NT2/D1 (cell line): ENCODE measurements around the gene SMCO4.

ENCODE experiments used
- DNase-seq: peaks from one replicate; pipeline ENCODE4 v3.0.0-alpha.2; 2011; ENCODE audit warnings: low read depth, low spot score
- H3K27me3 ChIP-seq: 2 replicates; pipeline ENCODE4 v1.6.0; 2011; ENCODE audit warnings: mild to moderate bottlenecking; ENCODE audit not compliant: insufficient read length, insufficient read depth
- H3K36me3 ChIP-seq: 2 replicates; pipeline ENCODE4 v1.6.1; 2011; ENCODE audit warnings: mild to moderate bottlenecking, low read length, mixed read lengths; ENCODE audit not compliant: insufficient read depth, insufficient read length
- H3K4me1 ChIP-seq: 2 replicates; pipeline ENCODE4 v1.5.1; 2011; ENCODE audit not compliant: insufficient read depth, insufficient read length
- H3K4me3 ChIP-seq: 2 replicates; pipeline ENCODE4 v1.5.1; 2011; ENCODE audit warnings: low read depth; ENCODE audit not compliant: insufficient read length
- H3K9ac ChIP-seq: 2 replicates; pipeline ENCODE4 v1.6.0; 2011; ENCODE audit warnings: low read depth; ENCODE audit not compliant: insufficient read length
- H3K9me3 ChIP-seq: 2 replicates; pipeline ENCODE4 v1.5.1; 2011; ENCODE audit warnings: mild to moderate bottlenecking, low read length; ENCODE audit not compliant: insufficient read depth
- SUZ12 ChIP-seq: IDR thresholded peaks from 2 replicates; pipeline ENCODE4 v1.6.1; 2011; ENCODE audit not compliant: insufficient read length, insufficient read depth; ENCODE audit errors: extremely low read depth
- YY1 ChIP-seq: IDR thresholded peaks from 2 replicates; pipeline ENCODE4 v1.6.1; 2011; ENCODE audit not compliant: insufficient read length, insufficient read depth
- ZNF274 ChIP-seq: IDR thresholded peaks from 2 replicates; pipeline ENCODE4 v1.6.1; 2011; ENCODE audit warnings: mild to moderate bottlenecking, low read depth, low read length

Gene SMCO4

DNA sequence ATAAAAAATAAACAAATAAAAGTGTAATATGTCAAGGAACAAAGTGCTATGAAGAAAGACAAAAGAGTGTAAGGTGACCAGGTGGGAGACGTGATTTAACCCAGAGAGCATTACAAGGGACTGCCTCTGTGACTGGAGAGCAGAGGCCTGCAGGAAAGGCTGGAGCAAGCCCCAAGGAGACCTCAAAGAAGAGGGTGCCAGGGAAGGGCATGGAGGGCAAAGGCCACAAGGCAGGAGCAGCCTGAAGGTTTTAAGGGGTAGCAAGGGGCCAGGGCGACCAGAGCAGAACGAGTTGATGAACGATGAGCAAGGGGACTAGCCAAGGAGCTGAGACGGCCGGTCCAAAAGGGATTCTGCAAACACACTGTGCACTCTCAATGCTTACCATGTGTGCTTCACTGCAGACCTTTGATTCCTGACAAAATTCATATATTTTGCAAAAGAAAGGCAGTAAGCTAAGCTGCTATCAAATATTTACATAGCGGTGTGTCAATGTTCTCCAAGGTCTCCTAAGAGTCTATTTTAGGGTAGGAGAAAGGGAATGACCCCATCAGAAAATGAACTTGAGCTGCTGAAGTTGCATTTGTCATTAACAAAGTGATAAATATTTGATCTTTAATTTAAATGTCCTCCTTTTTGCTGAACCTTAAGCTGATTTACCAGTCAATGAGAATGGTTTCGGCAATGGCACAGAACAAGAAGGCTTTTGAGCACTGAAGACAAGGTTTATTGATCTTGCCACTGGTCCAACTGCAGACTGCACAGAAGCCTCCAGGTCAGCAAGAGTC is 50.5 kb downstream of the SMCO4 start:
- Histone ChIP-seq H3K4me1 (peaks cover 2% of the 10 kb centered on the region), H3K9me3 (no peaks in the 10 kb centered on the region), H3K27me3 (no peaks in the 10 kb centered on the region), H3K36me3 (peaks cover 32% of the 10 kb centered on the region), H3K9ac (no peak overlapping the region), H3K4me3 (no peak overlapping the region)
- DNase-seq, result no peak
- TF ChIP-seq YY1, result no peak

DNA sequence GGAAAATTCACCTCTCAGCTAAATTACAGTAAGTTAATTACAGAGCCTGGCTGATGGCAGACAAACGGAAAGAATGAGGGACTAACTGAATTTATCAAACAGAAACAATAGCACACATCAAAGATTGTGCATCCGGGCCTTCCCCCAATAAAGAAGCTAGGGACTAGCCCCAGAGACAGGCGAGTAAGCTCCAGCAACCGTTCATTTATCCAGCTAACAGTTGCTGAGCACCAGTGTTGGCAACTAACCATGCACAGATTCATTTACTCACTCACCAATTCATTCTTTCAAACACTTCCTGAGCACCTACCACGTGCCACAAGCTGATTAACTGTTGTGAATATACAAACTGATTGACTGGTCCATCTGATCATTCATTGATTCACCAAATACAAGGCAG is 51.2 kb downstream of the SMCO4 start:
- DNase-seq, result no peak
- H3K9ac ChIP-seq, result no peak overlapping the region
- TF ChIP-seq YY1 (no peak), ZNF274 (no peak), SUZ12 (no peak)
- H3K9me3 ChIP-seq, result no peaks in the 10 kb centered on the region
- H3K4me1 ChIP-seq, result peaks cover 2% of the 10 kb centered on the region
- no peaks in the 10 kb centered on the region for H3K27me3 ChIP-seq
- no peak overlapping the region for H3K4me3 ChIP-seq
- peaks cover 28% of the 10 kb centered on the region for H3K36me3 ChIP-seq

DNA sequence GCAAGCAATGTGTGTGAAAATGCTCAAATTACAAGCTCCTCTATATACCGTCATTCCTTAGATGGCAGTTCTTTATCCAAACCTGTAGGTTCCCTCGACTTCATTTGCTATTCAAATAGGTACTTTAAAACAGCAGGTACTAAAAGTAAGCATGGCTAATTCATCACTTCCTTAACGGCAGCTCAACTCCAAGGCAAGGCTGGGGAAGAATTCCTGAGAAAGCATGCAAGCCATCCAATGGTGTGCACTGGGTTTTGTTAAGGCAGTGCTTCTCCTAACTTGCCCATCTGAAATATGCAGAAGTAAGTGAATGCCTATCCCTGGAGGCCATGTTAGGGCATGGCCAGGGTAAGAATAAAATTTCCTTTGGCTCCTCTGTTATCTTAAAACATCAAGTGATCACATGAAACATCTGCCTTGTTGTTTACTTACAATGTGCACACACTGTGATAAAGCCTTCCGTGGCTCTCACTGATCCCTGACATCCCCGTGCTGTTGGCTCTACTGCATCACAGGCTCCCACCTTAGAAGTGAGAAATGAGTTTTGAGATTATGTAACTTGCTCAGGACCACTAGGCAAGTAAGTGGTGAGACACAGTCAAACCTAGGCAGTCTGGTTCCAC is 52.1 kb downstream of the SMCO4 start:
- DNase-seq, result peak; percentile 67
- TF ChIP-seq ZNF274, result no peak
- no peak for TF ChIP-seq YY1
- TF ChIP-seq SUZ12, result no peak
- Histone ChIP-seq H3K9me3 (no peaks in the 10 kb centered on the region), H3K4me1 (peaks cover 2% of the 10 kb centered on the region), H3K36me3 (peaks cover 26% of the 10 kb centered on the region), H3K27me3 (no peaks in the 10 kb centered on the region), H3K9ac (no peak overlapping the region), H3K4me3 (no peak overlapping the region)

DNA sequence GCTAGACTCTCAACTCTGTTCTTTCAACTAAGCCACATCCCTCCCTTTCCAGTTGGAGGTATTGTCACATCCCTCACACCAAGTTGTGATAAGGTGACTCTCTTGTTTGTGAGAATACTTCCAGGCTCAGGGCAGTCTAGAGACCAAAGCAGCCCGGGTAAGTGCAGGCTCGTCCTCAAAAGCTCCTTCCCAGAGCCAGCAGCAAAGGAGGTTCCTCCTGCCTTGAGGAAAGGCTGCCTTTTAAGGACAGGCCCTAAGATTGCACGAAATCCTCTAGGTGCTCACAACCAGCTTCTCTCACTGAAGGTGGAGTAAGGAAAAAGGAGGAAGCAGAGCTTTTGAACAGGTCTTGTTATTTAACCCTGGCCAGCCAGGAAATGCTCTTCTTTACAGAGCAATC is 53.4 kb downstream of the SMCO4 start:
- TF ChIP-seq SUZ12 (no peak), YY1 (no peak), ZNF274 (no peak)
- Histone ChIP-seq H3K9me3 (no peaks in the 10 kb centered on the region), H3K27me3 (no peaks in the 10 kb centered on the region), H3K4me1 (peaks cover 2% of the 10 kb centered on the region), H3K36me3 (peaks cover 26% of the 10 kb centered on the region), H3K4me3 (no peak overlapping the region), H3K9ac (no peak overlapping the region)
- no peak for DNase-seq

GRCh38 chr11:93487032-93487483 is 56.1 kb downstream of the SMCO4 start:
- Histone ChIP-seq H3K36me3 (peaks cover 26% of the 10 kb centered on the region), H3K9me3 (no peaks in the 10 kb centered on the region), H3K4me3 (no peak overlapping the region), H3K4me1 (peaks cover 2% of the 10 kb centered on the region), H3K9ac (no peak overlapping the region), H3K27me3 (no peaks in the 10 kb centered on the region)
- no peak for DNase-seq
- TF ChIP-seq YY1 (no peak), SUZ12 (no peak), ZNF274 (no peak)

- no peak for TF ChIP-seq ZNF274
- no peak for TF ChIP-seq SUZ12
- no peak for TF ChIP-seq YY1
- Histone ChIP-seq H3K4me3 (no peak overlapping the region), H3K9me3 (no peaks in the 10 kb centered on the region), H3K4me1 (no peaks in the 10 kb centered on the region), H3K9ac (no peak overlapping the region), H3K27me3 (no peaks in the 10 kb centered on the region), H3K36me3 (peaks cover 36% of the 10 kb centered on the region)
- DNase-seq, result no peak
Observed at GRCh38 chr11:93485983-93486382, 57.2 kb downstream of the SMCO4 start.

- Histone ChIP-seq H3K4me3 (no peak overlapping the region), H3K27me3 (no peaks in the 10 kb centered on the region), H3K9me3 (no peaks in the 10 kb centered on the region), H3K36me3 (peaks cover 42% of the 10 kb centered on the region), H3K9ac (no peak overlapping the region), H3K4me1 (no peaks in the 10 kb centered on the region)
- no peak for DNase-seq
- no peak for TF ChIP-seq ZNF274
- TF ChIP-seq SUZ12, result no peak
- TF ChIP-seq YY1, result no peak
Observed at GRCh38 chr11:93484716-93485115, 58.5 kb downstream of the SMCO4 start.
